Sigmoid colon (tissue), 7 donors: ENCODE measurements around the gene PTGER2. TPM values are rescaled to one million over a fixed set of nuclear protein-coding genes. Genes with fewer than 3 reads are reported as not detected.

Experiments
- DNase-seq: peaks from one replicate; pipeline ENCODE4 v3.0.0-alpha.2; 2019
- H3K27ac ChIP-seq, 4 donors: fragments of 200-600 bp; sonication (generic); one replicate each; pipeline ENCODE4 v1.5.1; 2016 to 2019; ENCODE audit warnings: mild to moderate bottlenecking in 1 of 4
- H3K27me3 ChIP-seq, 3 donors: fragments of 200-600 bp; sonication (generic); one replicate each; pipeline ENCODE4 v1.5.1; 2019; ENCODE audit warnings: mild to moderate bottlenecking in 1 of 3
- H3K36me3 ChIP-seq, 4 donors: fragments of 200-600 bp; sonication (generic); one replicate each; pipeline ENCODE4 v1.5.1; 2016 to 2019
- H3K4me1 ChIP-seq, 4 donors: fragments of 200-600 bp; sonication (generic); one replicate each; pipeline ENCODE4 v1.5.1; 2017 to 2019
- H3K4me3 ChIP-seq, 4 donors: fragments of 200-600 bp; sonication (generic); one replicate each; pipeline ENCODE4 v1.5.1; 2017 to 2019; ENCODE audit warnings: mild to moderate bottlenecking in 2 of 4, moderate library complexity in 1 of 4
- H3K9me3 ChIP-seq, 4 donors: fragments of 200-600 bp in 3 of 4; sonication (generic) in 3 of 4; one replicate each; pipeline versions ENCODE4 v1.5.1 to v1.6.1; 2013 to 2019
- EP300 ChIP-seq, 4 donors: sonication (generic); formaldehyde crosslinking; IDR thresholded peaks; one replicate each; pipeline ENCODE4 v1.6.1; 2017; ENCODE audit warnings: antibody characterized with exemption in 4 of 4
- POLR2A ChIP-seq, 2 donors: fragments of 450-650 bp; IDR thresholded peaks; one replicate each; pipeline ENCODE4 v1.6.1; 2016; ENCODE audit warnings: antibody characterized with exemption in 2 of 2, mild to moderate bottlenecking in 2 of 2, moderate library complexity in 2 of 2
- POLR2AphosphoS5 ChIP-seq, 4 donors: sonication (generic); formaldehyde crosslinking; IDR thresholded peaks; one replicate each; pipeline ENCODE4 v1.6.1; 2017; ENCODE audit warnings: antibody characterized with exemption in 4 of 4
- WGBS, 2 donors: extraction: QIAGEN DNeasy Blood & Tissue Kit; methylation state at CpG; one replicate each; pipeline ENCODE4 v1.1.7; 2013; 5-methylcytosine and 5-hydroxymethylcytosine counted together
- intact Hi-C: fragments of 100-400 bp; cut with DNase I; formaldehyde crosslinking; loops from one replicate; pipeline ENCODE4 v1.15.1; 2023
- polyA plus RNA-seq, 3 donors: library from polyadenylated mRNA; stranded (reverse); fragments of 200-250 nt; gene quantifications; one replicate each; pipeline ENCODE4 v1.2.3, GENCODE V29; 2013
- total RNA-seq, 4 donors: library from RNA; depleted of rRNA; stranded (reverse); fragments of >200 nt; gene quantifications; one replicate each; pipeline ENCODE4 v1.1.0, GENCODE V29; 2016
- TF ChIP-seq, protein P1 (sequence below), 4 experiments: fragments of 450-650 bp in 3 of 4; fragments of 200-600 bp in 1 of 4; IDR thresholded peaks; one replicate each; pipeline ENCODE4 v1.5.1; 2016 to 2019; ENCODE audit warnings: antibody characterized with exemption in 4 of 4, mild to moderate bottlenecking in 3 of 4, moderate library complexity in 2 of 4
- donor health status: healthy with polysubstance abuse.
- donor health status: Bipolar disorder and iron deficiency.
- donor health status: healthy.

Gene PTGER2
- total and polyA plus RNA-seq, 7 donors, result 0.55 to 3.9 (median 2.5) TPM

DNA sequence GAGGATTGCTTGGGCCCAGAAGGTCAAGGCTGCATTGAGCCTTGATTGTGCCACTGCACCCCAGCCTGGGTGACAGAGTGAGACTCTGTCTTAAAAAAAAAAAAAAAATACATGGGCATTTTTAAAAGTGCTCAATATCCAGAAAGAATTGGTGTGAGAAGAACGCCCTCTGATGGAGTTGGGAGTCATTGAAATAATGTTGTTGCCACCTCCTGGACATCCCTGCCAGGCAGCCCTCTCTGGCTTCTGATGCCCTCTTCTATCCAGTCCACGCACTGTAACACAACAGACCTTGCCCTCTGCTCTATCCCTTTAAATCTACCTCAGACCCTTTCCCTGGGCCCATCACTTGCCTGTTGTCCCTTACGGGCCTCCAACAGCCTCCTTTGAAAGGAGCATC is 41.7 kb upstream of the PTGER2 start:
- intact Hi-C loops, result no loop called here
- peaks cover 8 to 26% (median 18%) of the 10 kb centered on the region in 3 donors for H3K27me3 ChIP-seq
- DNase-seq, result no peak
- WGBS, 2 donors, result 10 to 51% methylated on average over 3 of the region's 3 CpGs
- peaks cover 0 to 18% (median 13%) of the 10 kb centered on the region in 4 donors for H3K4me1 ChIP-seq
- no peak overlapping the region for H3K27ac ChIP-seq
- no peaks in the 10 kb centered on the region for H3K36me3 ChIP-seq
- H3K9me3 ChIP-seq, result no peaks in the 10 kb centered on the region
- TF ChIP-seq POLR2AphosphoS5 (IDR thresholded peaks at IDR 0.05) (no peak), EP300 (IDR thresholded peaks at IDR 0.05) (no peak), POLR2A (IDR thresholded peaks at IDR 0.05) (no peak)
- H3K4me3 ChIP-seq, result no peak overlapping the region

DNA sequence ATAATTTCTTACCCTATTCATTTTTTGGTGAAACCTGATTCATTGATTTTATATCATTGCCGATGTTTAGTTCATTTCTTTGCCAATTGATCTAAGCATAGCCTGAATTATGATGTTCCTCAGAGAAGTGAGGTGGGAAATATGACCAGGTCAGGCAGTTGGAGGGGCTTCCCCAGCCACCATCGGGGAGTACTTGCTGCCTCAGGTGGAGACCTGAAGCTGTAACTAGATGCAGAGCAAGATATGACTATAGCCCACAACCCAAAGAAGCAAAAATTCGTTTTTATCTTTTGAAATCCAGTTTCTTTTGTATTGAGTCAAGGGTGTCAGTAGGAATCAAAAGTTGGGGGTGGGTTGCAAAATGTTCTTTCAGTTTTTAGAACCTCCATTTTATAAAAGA is 38.7 kb upstream of the PTGER2 start:
- Histone ChIP-seq H3K9me3 (no peaks in the 10 kb centered on the region), H3K4me1 (no peaks in the 10 kb centered on the region), H3K27ac (no peak overlapping the region), H3K4me3 (no peak overlapping the region), H3K36me3 (no peaks in the 10 kb centered on the region), H3K27me3 (peaks cover 0 to 3% (median 0%) of the 10 kb centered on the region in 3 donors)
- no peak for DNase-seq
- 45 to 62% methylated on average over 3 of the region's 3 CpGs for WGBS, 2 donors
- intact Hi-C loops, result no loop called here
- TF ChIP-seq POLR2A (IDR thresholded peaks at IDR 0.05), result no peak
- TF ChIP-seq, protein P1, sequence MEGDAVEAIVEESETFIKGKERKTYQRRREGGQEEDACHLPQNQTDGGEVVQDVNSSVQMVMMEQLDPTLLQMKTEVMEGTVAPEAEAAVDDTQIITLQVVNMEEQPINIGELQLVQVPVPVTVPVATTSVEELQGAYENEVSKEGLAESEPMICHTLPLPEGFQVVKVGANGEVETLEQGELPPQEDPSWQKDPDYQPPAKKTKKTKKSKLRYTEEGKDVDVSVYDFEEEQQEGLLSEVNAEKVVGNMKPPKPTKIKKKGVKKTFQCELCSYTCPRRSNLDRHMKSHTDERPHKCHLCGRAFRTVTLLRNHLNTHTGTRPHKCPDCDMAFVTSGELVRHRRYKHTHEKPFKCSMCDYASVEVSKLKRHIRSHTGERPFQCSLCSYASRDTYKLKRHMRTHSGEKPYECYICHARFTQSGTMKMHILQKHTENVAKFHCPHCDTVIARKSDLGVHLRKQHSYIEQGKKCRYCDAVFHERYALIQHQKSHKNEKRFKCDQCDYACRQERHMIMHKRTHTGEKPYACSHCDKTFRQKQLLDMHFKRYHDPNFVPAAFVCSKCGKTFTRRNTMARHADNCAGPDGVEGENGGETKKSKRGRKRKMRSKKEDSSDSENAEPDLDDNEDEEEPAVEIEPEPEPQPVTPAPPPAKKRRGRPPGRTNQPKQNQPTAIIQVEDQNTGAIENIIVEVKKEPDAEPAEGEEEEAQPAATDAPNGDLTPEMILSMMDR (IDR thresholded peaks at IDR 0.05), result no peak
- TF ChIP-seq POLR2AphosphoS5 (IDR thresholded peaks at IDR 0.05), result no peak
- TF ChIP-seq EP300 (IDR thresholded peaks at IDR 0.05), result no peak

DNA sequence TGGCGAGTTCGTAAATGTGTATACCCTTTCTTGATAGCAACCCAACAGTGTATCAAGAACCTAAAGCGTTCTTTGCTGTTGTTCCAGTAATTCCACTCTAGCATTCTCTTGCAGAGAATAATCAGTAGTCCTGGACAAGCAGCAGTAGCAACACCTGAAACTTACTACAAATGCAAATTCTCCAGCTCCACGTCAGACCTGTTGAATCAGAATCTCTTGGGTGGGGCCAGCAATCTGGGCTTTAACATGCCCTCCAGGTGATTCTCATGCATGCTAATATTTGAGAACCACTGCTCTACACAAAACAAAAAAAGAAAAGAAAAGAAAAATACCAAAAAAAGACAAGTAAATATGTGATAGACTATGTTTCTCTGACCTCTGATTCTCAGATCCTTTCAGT is 36.6 kb upstream of the PTGER2 start:
- H3K4me1 ChIP-seq, result no peaks in the 10 kb centered on the region
- no peaks in the 10 kb centered on the region for H3K9me3 ChIP-seq
- no peak overlapping the region for H3K4me3 ChIP-seq
- 69 to 81% methylated on average over 4 of the region's 4 CpGs for WGBS, 2 donors
- no peak for DNase-seq
- no peaks in the 10 kb centered on the region for H3K36me3 ChIP-seq
- H3K27me3 ChIP-seq, result peaks cover 0 to 3% (median 0%) of the 10 kb centered on the region in 3 donors
- H3K27ac ChIP-seq, result no peak overlapping the region
- intact Hi-C loops, result no loop called here
- no peak for TF ChIP-seq POLR2AphosphoS5 (IDR thresholded peaks at IDR 0.05)
- TF ChIP-seq, protein P1 (IDR thresholded peaks at IDR 0.05), result no peak
- no peak for TF ChIP-seq EP300 (IDR thresholded peaks at IDR 0.05)
- TF ChIP-seq POLR2A (IDR thresholded peaks at IDR 0.05), result no peak

DNA sequence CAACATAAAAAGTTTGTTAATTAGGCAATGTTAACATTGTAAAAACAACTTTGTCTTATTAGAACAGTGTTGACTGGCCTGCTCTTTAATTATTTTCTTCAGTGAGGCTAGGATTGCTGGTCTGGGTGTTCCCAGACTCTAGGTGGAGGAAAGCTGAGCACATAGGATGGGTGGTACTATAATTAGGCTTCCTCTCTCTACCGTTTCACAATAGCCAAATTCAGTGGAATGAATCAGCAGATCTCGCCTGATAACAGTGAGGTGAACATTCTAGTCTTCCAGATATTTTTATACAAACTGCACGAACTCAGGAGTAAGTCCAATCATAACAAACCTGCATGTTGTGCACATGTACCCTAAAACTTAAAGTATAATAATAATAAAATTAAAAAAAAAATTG is 34.7 kb upstream of the PTGER2 start:
- H3K27me3 ChIP-seq, result peaks cover 0 to 3% (median 0%) of the 10 kb centered on the region in 3 donors
- H3K9me3 ChIP-seq, result no peaks in the 10 kb centered on the region
- peak overlapping the region in 1 of 4 donors; percentile 9 for H3K27ac ChIP-seq
- H3K4me3 ChIP-seq, result no peak overlapping the region
- TF ChIP-seq POLR2A (IDR thresholded peaks at IDR 0.05) (no peak), POLR2AphosphoS5 (IDR thresholded peaks at IDR 0.05) (no peak), EP300 (IDR thresholded peaks at IDR 0.05) (no peak)
- TF ChIP-seq, protein P1 (IDR thresholded peaks at IDR 0.05), result no peak
- intact Hi-C loops, result no loop called here
- no peaks in the 10 kb centered on the region for H3K4me1 ChIP-seq
- no peaks in the 10 kb centered on the region for H3K36me3 ChIP-seq
- WGBS, 2 donors, result 35 to 55% methylated on average over 3 of the region's 3 CpGs
- DNase-seq, result no peak

DNA sequence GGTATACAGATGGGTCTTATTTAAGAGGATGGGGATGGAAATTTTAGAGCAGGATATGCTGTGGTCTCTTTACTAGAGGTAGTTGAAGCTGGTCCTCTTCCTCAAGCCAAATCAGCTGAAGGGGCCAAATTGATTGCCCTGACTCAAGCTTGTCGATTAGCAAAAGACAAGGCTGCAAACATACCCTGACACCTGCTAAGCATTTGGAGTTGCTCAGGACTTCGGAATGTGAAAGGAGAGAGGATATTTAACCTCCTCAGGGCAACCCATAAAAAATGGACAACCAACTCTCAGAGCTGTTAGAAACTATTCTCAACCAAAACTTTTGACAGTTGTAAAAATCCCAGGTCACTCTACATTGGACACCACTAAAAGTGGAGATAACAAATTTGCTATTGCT is 31.0 kb upstream of the PTGER2 start:
- no peaks in the 10 kb centered on the region for H3K36me3 ChIP-seq
- WGBS, 2 donors, result 53 to 69% methylated on average over 2 of the region's 2 CpGs
- no peak overlapping the region for H3K4me3 ChIP-seq
- TF ChIP-seq, protein P1 (IDR thresholded peaks at IDR 0.05), result no peak
- no peak overlapping the region for H3K27ac ChIP-seq
- no peaks in the 10 kb centered on the region for H3K9me3 ChIP-seq
- intact Hi-C loops, result no loop called here
- no peaks in the 10 kb centered on the region for H3K4me1 ChIP-seq
- no peak for DNase-seq
- peaks cover 0 to 6% (median 0%) of the 10 kb centered on the region in 3 donors for H3K27me3 ChIP-seq
